ENCODE data around the gene CDON. TPM values are rescaled to one million over a fixed set of nuclear protein-coding genes. Genes with fewer than 3 reads are reported as not detected.

CDON gene
- polyA plus RNA-seq, 3 donors = 0.01 TPM; not detected in 2

DNA sequence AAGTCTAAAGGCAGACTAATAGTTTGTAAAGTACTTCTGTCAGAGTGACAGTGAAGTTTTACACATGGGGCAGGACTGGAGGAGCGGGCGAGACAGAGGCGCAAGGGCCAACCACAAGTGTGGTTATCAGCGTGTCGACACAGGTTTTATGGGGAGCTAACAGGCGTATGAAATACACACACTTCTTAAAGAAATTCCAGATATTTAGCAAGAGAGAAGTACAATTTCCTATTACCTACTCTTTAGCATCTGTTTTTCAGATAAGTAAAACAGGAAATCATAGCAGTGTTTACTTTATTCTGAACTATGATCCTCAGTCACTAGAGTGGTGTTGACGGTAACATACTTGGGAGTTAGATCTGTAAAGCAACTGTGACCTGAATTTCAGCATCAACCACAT, 94.3 kb downstream of the CDON start:
- Histone ChIP-seq H3K27me3 (ENCODE audit: control insufficient read depth in 2 of 2, insufficient read depth in 2 of 2, low read length in 2 of 2) (no peaks in the 10 kb centered on the region), H3K36me3 (replicated peaks in 1 of 2; ENCODE audit: control insufficient read depth in 1 of 2, insufficient read depth in 2 of 2, low read length in 2 of 2) (no peaks in the 10 kb centered on the region), H3K4me3 (replicated peaks in 1 of 3; ENCODE audit: low read depth in 2 of 3, low read length in 3 of 3) (no peak overlapping the region), H3K9ac (ENCODE audit: insufficient read depth, low read length, poor library complexity, severe bottlenecking) (no peak overlapping the region), H2AFZ (ENCODE audit: insufficient read depth, low read depth, low read length, poor library complexity, severe bottlenecking) (no peak overlapping the region), H4K20me1 (ENCODE audit: insufficient read depth, low read length) (no peaks in the 10 kb centered on the region), H3K4me2 (replicated peaks; ENCODE audit: extremely low read depth, low read length, poor library complexity, severe bottlenecking) (no peak overlapping the region), H3K4me1 (ENCODE audit: control insufficient read depth in 1 of 2, insufficient read depth in 2 of 2, low read length in 2 of 2) (no peaks in the 10 kb centered on the region), H3K27ac (ENCODE audit: low read depth in 1 of 2, low read length in 2 of 2) (no peak overlapping the region), H3K9me3 (replicated peaks in 1 of 2; ENCODE audit: control insufficient read depth in 1 of 2, insufficient read depth in 1 of 2, low read length in 2 of 2) (no peaks in the 10 kb centered on the region), H3K79me2 (ENCODE audit: insufficient read depth, low read length) (no peaks in the 10 kb centered on the region)
- TF ChIP-seq, protein P1, sequence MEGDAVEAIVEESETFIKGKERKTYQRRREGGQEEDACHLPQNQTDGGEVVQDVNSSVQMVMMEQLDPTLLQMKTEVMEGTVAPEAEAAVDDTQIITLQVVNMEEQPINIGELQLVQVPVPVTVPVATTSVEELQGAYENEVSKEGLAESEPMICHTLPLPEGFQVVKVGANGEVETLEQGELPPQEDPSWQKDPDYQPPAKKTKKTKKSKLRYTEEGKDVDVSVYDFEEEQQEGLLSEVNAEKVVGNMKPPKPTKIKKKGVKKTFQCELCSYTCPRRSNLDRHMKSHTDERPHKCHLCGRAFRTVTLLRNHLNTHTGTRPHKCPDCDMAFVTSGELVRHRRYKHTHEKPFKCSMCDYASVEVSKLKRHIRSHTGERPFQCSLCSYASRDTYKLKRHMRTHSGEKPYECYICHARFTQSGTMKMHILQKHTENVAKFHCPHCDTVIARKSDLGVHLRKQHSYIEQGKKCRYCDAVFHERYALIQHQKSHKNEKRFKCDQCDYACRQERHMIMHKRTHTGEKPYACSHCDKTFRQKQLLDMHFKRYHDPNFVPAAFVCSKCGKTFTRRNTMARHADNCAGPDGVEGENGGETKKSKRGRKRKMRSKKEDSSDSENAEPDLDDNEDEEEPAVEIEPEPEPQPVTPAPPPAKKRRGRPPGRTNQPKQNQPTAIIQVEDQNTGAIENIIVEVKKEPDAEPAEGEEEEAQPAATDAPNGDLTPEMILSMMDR (IDR thresholded peaks at IDR 0.05) = no peak
- no peaks in the 10 kb centered on the region for H3K4me1 Mint-ChIP-seq
- DNase-seq = no peak
- no peaks in the 10 kb centered on the region for H3K36me3 Mint-ChIP-seq
- no peaks in the 10 kb centered on the region for H3K9me3 Mint-ChIP-seq
- no peak overlapping the region for H3K4me3 Mint-ChIP-seq
- intact Hi-C loops (cut with micrococcal nuclease) = no loop called here
- no CpG with 5 or more reads among the region's 7 CpGs for WGBS (ENCODE audit: insufficient coverage)
- no peak overlapping the region for H3K27ac Mint-ChIP-seq
- peaks cover 8 to 10% (median 9%) of the 10 kb centered on the region in 3 donors for H3K27me3 Mint-ChIP-seq (ENCODE audit: low read depth in 3 of 3)

DNA sequence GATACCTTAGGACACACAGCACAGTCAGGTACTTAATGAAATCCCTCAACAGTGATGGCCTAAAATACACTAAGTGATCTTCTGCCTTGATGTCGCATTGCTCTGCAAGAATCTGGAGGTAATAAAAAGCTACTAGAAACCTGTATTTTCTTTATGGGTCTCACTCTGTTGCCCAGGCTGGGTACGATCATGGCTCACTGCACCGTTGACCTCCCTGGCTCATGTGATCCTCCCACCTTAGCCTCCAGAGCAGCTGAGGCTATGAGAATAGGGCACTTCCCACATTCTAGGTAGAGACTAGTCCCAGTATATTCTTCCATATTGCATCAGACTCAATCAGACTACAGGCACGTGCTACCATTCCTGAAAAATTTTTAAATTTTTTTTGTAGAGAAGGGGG, 95.2 kb downstream of the CDON start:
- H3K27ac ChIP-seq (ENCODE audit: low read depth in 1 of 2, low read length in 2 of 2) = no peak overlapping the region
- TF ChIP-seq, protein P1 (IDR thresholded peaks at IDR 0.05) = no peak
- H3K4me1 Mint-ChIP-seq = no peaks in the 10 kb centered on the region
- H3K4me2 ChIP-seq (replicated peaks; ENCODE audit: extremely low read depth, low read length, poor library complexity, severe bottlenecking) = no peak overlapping the region
- intact Hi-C loops (cut with micrococcal nuclease) = no loop called here
- H3K27me3 Mint-ChIP-seq (ENCODE audit: low read depth in 3 of 3) = peaks cover 6 to 10% (median 8%) of the 10 kb centered on the region in 3 donors
- no peaks in the 10 kb centered on the region for H3K79me2 ChIP-seq (ENCODE audit: insufficient read depth, low read length)
- WGBS (ENCODE audit: insufficient coverage) = 100% methylated on average over 3 of the region's 4 CpGs
- no peak overlapping the region for H3K4me3 ChIP-seq (replicated peaks in 1 of 3; ENCODE audit: low read depth in 2 of 3, low read length in 3 of 3)
- DNase-seq = no peak
- H3K27ac Mint-ChIP-seq = no peak overlapping the region
- no peaks in the 10 kb centered on the region for H3K4me1 ChIP-seq (ENCODE audit: control insufficient read depth in 1 of 2, insufficient read depth in 2 of 2, low read length in 2 of 2)
- H2AFZ ChIP-seq (ENCODE audit: insufficient read depth, low read depth, low read length, poor library complexity, severe bottlenecking) = no peak overlapping the region
- no peaks in the 10 kb centered on the region for H3K36me3 Mint-ChIP-seq
- H3K9ac ChIP-seq (ENCODE audit: insufficient read depth, low read length, poor library complexity, severe bottlenecking) = no peak overlapping the region
- H3K4me3 Mint-ChIP-seq = no peak overlapping the region
- peaks cover 0 to 4% (median under 1%) of the 10 kb centered on the region in 7 donors for H3K9me3 Mint-ChIP-seq
- no peaks in the 10 kb centered on the region for H3K27me3 ChIP-seq (ENCODE audit: control insufficient read depth in 2 of 2, insufficient read depth in 2 of 2, low read length in 2 of 2)
- no peaks in the 10 kb centered on the region for H3K36me3 ChIP-seq (replicated peaks in 1 of 2; ENCODE audit: control insufficient read depth in 1 of 2, insufficient read depth in 2 of 2, low read length in 2 of 2)
- H4K20me1 ChIP-seq (ENCODE audit: insufficient read depth, low read length) = no peaks in the 10 kb centered on the region
- no peaks in the 10 kb centered on the region for H3K9me3 ChIP-seq (replicated peaks in 1 of 2; ENCODE audit: control insufficient read depth in 1 of 2, insufficient read depth in 1 of 2, low read length in 2 of 2)

Data from CD14-positive monocyte (primary cell).